Hematopoietic multipotent progenitor cell treated with erythropoietin and hydrocortisone succinate and interleukin-3 and kit ligand, for 6 days (in vitro differentiated cells): ENCODE measurements around the gene CCSER1.
A peak's percentile ranks its signal among the peaks of the same experiment; 100 is the strongest.
"Not testable (repeated sequence)": the region's sequence is repeated elsewhere in the genome, so short reads cannot be mapped to it uniquely, and the experiment has no call there.

Experiments used
- DNase-seq: peaks from one replicate; pipeline ENCODE4 v3.0.0-alpha.2; 2015

The CCSER1 gene

DNA sequence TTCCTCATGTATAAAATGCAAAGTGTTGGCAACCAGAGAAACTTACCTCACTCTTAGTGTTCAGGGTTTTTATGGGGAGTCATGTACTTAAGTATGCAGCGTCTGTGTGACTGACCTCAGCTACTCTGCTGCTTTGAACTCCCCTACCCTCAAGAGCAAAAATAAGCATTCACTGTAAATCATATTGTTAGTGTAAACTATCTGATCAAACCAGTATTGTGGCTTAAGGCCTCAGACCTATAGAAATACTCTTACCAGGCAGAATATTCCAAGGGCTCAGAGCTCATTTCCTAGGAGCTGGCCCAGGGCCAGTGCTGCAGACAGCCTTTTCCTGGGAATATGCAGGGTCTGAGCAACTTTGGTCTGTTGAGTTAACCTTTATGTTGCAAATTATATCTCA lies 453.1 kb downstream of the CCSER1 start:
- DNase-seq = no peak

DNA sequence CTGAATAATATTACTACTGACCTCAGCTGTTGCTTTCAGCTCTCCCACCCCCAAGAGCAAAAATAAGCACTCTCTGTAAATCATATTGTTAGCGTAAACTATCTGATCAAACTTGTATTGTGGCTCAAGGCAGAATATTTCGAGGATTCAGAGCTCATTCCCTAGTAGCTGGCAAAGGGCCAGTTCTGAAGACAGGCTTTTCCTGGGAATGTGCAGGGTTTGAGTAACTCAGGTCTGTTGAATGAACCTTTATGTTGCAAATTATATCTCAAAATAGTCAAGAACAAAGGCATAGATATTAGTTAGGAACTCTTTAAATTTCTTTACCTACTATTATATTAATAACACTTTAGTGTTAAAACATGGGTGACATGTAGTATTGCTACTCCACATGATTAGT lies 454.9 kb downstream of the CCSER1 start:
- DNase-seq = no peak

DNA sequence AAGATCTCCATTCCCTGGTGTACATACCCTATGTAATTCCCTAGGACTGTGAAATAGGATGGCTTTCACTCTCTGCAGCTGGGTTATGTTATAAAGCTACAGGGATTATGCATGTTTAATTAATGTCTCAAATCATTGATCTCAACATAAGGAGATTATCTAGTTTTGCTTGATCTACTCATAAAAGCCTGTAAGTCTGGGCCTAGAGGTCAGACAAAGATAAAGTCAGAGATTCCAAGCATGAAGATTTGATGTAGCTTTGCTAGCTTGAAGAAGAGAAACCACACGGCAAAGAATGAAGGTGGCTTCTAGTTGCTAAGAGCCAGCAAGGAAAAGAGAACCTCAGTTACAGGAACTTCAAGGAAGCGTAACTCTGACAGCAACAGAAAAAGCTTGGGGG lies 456.9 kb downstream of the CCSER1 start:
- no peak for DNase-seq

DNA sequence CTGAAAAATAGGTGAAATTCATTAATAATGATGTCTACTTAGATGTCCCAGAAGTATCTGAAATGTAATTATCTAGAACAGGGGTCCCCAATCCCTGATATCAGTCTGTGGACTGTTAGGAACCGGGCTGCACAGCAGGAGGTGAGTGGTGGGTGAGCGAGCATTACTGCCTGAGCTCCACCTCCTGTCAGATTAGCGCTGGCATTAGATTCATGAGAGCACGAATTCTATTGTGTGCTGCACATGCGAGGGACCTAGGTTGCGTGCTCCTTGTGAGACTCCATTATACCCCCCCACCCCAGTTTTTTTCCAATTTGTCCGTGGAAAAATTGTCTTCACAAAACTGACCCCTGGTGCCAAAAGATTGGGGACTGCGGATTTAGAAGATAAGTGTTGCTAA lies 458.8 kb downstream of the CCSER1 start:
- DNase-seq = no peak

DNA sequence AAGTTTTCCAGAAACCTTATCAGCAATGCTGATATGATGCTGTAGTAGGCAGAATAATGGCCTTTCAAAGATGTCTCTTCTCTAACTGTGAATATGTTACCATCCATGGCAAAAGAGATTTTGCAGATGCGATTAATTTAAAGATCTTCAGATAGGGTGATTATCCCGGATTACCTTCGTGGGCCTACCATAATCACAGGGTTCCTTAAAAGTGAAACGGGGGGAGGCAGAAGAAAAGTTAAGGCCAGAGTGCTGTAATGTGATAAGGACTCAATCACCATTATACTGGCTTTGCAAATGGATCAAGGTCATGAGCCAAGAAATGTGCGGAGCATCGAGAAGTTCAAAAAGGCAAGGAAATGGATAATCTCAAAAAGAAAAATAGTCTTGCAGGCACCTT lies 459.6 kb downstream of the CCSER1 start:
- no peak for DNase-seq

DNA sequence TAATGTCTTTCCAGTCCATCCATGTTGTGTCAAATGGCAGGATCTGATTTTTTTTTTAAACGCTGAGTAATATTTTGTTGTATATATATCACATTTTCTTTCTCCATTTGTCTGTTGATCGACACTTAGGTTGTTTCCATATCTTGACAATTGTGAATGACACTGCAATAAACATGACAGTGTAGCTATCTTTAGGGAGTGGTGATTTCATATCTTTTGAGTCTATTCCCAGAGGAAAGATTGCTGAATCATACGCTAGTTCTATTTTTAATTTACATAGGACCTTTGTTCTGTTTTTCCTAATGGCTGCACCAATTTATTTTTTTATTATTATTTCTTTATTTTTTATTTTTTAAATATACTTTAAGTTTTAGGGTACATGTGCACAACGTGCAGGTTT lies 470.7 kb downstream of the CCSER1 start:
- DNase-seq = no peak

DNA sequence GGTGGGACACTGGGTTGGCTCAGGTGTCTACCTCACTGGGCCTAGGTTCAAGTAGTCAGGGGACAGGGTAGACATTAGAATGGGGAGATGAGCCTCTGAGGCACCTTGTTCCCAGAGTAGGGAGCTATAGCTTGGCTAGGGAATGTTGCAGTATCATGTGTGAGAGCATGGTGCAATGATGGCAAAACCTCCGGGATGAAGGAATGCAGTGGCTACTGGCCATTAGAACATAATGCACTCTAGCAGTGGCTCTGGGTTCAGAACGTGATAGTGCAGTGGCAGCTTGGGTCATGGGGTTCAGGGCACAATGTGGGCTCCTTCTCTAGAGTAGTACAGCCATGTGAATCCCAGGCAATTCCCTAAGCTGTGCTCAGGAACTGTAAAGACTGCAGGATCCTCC lies 471.5 kb downstream of the CCSER1 start:
- DNase-seq = no peak

DNA sequence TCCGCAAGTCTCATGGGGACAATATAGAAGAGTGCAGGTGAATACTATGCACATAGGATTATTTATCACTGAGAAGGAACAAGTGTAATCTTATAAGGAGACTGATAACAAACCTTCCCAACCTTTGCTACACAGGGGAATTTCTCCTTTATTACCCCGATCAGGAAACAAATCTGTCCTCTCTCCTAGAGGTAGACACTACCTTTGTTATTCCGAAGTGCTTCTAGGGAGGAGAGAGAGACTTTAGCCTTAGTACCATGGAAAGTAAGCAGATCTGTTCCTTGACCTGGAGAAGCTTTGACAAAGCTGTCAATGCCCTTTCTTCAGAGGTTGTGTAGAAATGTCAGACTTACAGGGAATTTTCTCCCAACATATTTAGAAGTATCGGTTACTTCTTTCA lies 475.5 kb downstream of the CCSER1 start:
- no peak for DNase-seq

DNA sequence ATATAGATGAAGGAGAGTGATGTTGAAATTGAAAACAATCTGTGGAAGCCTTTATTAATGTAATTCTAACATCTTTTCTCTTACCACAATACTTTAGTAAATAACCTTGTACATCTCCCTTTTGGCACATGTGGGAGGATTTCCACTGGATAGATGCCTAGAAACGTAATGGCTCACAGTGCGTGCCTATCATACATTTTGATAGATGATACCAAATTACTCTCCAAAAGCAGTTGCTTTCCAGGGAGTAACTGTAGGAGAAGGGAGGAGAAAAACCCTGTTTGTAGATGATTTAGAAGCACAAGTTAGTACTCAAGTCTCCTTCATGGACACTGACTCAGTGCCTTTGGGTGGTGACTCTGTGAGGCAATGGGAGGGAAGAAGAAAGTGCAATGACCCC lies 476.3 kb downstream of the CCSER1 start:
- DNase-seq = no peak

DNA sequence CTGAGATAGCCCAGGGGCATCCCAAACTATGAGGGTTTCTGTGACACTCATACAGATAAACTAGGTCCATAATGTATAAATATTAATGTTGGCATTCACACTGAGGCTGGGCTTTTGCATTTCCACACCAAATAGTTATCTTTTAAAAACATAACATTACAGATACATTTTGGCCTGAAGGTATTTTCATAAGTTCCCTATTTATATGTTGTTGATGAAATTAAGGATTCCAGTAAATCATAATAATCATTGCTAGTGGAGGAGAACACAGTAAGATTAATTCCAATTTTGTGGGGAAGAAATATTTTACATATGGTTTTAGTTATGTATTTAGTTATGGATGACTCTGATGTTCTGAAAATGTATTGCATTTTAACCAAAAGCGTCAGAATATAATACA lies 479.6 kb downstream of the CCSER1 start:
- DNase-seq = no peak

DNA sequence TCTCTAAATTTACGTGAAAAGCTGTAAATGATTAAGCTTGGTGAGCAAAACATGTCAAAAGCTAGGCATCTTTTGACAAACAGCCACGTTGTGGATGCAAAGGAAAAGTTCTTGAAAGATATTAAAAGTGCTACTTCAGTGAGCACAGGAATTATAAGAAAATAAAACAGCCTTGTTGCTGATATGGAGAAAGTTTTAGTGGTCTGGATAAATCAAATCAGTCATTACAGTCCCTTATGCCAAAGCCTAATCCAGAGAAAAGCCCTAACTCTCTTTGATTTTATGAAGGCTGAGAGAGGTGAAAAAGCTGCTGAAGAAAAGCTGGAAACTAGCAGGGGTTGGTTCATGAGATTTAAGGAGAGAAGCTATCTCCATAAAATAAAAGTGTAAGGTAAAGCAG lies 487.2 kb downstream of the CCSER1 start:
- no peak for DNase-seq

DNA sequence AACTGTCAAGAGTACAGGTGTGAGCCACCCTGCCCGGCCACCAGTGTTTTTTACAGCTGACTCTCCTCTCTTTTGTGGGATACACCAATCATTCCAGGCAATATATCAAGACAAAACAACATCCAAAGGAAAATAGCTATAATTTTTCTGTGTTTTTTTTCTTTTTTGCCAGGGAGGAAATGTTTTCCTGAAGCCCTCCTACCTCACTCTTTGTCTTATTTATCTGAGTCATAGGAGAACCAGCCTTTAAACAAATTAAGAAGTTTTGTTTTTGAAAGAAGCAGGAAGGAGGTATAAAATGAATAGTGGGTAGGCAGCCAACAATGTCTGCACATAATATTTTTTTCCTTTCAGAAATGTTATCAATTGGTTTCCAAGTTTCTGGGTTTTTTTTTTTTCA lies 493.9 kb downstream of the CCSER1 start:
- DNase-seq = no peak

DNA sequence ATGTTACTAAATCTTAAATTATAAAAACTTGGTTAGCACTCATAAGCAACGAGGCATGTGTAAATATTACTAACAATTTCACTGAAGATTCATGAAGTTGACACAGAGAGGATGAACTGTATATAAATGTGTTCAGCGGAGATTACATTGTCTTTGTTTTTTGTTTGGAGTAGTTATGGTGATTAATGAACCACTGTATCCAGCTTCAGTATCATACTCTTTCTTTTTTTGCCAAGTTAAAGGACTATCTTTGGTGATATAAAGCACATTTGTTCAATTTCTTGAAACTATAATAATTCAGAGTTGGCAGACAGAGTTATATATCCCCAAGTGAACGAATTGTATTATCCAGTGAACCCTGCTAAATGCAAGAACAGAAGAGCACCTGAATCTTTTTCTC lies 497.6 kb downstream of the CCSER1 start:
- DNase-seq = no peak

DNA sequence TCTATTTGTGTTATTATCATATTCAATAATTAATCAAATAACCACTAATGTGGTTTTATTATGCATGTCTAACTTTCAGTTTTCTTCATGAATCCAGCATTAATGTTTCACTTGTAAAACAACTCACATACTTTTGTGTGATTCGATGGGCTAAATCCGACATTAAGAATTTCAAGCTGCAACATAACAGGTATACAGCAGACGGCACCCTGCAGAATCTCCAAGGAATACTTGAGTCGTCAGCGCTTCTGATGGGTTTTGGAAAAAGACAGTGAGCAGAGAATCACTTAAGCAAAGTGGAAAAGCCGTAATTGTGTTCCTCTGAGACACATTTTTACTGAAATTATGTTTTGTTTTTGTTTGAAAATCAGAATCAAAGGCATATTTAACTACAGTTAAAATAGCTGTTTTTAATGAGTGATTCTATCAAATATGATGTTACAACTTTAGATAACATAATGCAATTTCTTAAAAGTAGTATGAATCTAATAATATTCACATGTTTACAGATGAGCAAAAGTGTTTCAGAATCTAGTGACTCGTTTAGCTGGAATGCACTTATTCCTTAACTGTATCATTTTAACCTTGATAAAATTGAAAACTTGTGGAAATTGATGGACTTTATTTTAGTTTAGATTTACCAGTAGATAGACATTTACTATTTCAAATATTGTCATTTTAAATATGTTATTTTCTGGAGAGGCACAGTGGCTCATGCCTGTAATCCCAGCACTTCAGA lies 514.8 kb downstream of the CCSER1 start:
- no peak for DNase-seq

DNA sequence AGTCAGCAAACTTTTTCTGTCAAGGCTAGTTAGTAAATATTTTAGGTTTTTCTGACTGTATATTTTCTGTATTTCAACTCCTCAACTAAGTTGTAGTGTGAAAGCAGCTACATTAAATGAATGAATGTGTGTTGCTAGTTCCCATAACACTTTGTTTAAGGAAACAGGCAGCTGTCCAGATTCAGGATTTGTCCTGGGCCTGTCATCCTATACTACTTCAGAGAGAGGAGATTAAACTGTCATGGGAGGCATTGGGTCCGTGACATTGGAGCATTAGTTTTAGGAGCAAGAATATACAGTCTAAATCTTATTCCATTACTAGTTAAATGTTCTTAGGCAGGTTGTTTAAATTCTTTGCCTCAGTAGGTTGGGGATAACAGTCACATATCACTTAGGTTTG lies 516.0 kb downstream of the CCSER1 start:
- DNase-seq = no peak

DNA sequence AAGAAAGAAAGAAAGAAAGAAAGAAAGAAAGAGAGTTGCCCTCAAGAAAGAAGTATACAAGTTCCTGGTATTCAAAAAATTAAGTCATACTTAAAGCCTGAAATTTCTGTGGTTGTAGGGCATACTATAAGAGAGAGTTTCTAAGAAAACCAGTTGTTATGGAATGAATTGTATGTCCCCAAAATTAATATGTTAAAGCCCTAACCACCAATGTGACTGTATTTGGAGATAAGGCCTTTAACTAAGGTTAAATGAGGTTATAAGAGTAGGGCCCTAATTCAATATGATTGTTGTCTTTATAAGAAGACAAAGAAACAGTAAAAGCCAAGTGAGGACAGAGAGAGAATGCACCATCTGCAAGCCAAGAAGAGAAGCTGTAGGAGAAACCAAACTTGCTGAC lies 521.1 kb downstream of the CCSER1 start:
- DNase-seq = peak; percentile 84

DNA sequence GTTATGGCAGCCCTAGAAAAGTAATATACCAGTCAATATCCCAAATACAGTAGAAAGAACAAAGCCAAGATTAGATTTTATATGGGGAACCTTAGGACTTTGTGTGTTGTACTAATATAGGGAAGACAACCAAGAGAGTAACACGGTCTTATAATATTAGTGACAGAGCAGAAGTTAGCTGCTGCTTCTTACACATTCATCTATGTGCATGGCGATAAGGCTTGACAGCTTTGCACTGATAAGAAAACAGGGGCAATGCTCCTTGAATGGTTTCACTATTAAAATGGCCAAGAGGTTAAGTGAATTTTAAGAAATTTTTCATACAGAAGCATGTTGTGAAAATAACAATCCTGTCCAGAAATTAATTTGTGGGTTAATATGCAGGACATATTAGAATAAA lies 521.6 kb downstream of the CCSER1 start:
- DNase-seq = peak; percentile 83

DNA sequence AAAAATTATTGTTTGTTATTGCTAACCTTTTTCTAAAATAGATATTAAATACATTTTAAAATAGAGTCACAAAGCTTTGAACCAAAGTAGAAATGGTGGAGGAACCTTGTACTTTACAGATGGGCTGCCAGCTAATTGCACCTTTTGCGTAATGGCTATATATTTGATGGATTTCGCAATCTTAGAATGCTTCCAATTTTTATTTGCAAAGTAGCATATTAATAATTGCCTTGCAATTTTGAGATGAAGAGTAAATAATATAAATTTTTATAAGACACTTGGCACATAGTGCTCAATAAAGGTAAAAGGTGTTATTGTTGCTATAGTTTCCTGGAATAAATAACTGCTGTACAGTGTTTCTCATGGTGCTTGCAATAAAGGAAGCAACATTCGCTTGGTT lies 533.5 kb downstream of the CCSER1 start:
- DNase-seq = no peak

DNA sequence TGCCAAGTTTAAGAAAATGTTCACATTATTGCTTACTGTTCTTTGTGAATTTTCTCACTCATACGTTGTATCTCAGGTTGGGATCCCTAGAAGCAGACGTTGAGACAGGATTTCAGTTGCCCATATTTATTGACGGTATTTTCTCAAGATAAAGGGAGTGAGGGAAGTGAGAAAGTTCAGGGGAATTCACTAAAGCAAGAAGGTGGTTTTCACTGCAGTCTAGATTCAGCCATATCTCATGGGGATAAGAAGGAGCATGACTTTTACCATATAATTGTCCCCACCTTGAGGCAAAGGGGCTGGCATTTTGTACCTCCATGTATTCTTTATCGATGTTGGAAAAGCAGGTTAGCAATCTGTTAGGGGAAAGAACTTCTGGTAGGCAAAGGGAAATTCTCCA lies 543.0 kb downstream of the CCSER1 start:
- DNase-seq = no peak

DNA sequence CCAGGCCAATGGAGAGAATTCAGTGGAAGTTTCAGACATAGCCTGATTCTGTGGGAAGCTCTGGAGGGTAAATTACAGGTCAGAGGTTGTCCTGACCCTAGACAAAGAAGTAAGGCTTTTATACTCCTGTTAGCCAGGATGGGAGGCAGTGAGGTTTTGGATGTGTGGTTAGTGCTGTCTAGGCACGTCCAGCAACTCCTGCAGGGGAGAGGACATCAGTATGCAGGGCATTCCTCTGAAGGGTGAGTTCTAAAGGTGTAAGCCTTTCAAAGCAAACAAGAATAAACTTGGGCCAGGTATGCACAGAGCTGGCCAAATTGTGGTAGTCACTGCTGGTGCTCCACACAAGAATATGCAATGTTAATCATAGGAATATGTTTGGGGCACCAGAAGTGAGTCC lies 562.5 kb downstream of the CCSER1 start:
- DNase-seq = no peak

DNA sequence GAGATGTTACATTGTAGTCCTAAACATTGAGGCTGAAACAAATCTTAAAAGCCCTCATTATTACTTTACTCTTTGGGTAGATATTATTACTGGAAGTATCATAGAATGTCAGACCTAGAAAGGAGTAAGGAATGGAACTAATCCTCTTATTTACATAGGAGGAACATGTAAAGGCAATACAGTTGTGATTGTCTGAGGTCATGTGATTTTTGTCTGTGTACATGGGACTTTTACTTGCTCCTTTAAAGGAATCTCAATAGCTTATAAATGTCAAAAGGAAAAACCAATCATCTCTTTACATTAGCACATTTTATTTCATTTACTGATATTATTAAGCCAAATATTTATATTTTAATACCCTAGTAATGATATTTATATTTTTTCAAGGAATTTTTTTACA lies 568.2 kb downstream of the CCSER1 start:
- no peak for DNase-seq

DNA sequence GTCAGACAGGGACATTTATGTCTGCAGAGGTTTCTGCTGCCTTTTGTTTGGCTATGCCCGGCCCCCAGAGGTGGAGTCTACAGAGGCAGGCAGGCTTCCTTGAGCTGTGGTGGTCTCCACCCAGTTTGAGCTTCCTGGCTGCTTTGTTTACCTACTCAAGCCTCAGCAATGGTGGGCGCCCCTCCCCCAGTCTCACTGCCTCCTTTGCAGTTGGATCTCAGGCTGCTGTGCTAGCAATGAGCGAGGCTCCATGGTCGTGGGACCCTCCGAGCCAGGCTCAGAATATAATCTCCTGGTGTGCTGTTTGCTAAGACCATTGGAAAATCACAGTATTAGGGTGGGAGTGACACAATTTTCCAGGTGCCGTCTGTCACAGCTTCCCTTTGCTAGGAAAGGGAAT lies 578.3 kb downstream of the CCSER1 start:
- not testable (repeated sequence) for DNase-seq

DNA sequence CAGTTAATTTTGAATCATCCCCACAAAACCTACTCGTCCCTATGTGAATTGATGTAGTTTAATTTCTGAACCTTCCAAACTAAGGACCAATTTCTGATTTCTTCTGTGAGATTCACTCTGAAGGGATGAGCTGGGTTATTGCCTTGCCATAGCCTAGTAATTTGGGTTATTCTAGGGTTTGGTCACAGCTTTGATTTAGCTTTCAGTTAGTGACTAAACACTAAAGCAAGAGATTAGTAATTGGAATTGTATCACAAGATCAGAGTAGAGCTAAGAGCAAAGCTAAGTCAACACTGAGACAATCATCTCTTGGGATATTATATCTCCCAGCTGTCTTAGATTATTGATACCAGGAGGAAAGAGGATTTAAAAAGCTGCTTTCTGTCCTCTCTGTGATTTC lies 588.0 kb downstream of the CCSER1 start:
- DNase-seq = no peak

DNA sequence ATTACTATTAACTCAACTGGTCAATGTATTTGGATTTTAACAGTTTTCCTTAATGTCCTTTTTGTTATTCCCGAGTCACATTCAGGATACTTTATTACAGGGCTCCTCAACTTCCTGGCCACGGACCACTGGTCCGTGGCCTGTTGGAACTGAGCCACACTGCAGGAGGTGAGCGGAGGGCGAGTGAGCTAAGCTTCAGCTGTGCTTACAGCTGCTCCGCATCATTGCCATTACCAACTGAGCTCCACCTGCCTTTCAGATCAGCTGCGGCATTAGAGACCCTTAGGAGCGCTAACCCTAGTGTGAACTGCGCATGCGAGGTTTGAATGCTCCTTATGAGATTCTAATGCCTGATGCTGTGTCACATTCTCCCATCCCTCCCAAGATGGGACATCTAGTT lies 591.7 kb downstream of the CCSER1 start:
- no peak for DNase-seq

DNA sequence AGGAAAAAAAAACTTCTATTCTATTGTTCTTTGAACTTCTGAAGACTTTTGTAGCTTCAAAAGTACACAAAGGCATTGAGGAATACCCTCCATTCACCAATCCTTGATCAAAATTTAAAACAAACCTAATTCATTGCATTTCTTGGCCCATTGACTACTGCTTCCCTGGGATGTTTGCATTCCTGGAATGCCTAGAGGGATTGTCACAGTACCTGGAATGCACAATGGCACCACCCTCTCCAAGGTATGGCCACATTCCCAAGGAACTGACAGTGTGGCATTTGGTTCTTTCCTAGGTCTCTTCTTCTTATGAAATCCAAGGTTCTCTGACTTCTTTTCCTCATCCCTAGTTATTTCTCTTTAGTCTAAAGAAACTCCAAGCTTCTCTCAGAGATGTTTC lies 600.7 kb downstream of the CCSER1 start:
- no peak for DNase-seq

DNA sequence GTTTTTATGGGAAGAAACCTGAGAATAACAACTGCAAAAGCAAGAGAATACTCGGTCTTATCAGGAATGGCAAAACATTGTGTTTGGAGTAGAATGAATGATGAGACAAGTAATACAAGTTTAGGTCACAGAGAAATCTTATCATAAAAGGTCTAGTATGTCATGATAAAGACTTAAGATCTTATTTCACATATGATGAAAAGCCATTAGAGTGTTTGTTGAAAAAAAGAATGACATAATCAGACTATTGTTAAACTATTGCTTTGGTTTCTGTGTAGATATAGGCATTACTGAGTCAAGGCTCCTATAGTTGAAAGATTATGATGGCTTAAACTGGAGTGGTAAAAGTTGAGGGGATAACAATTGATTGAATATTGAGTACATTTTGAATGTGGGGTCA lies 603.6 kb downstream of the CCSER1 start:
- DNase-seq = no peak
